HG03378 (cell line): ENCODE measurements around the gene MMP24.

Experiments used
- ATAC-seq: cut with Tn5 transposase; IDR thresholded peaks from one replicate; pipeline ENCODE4 v1.9.1; 2021; ENCODE audit warnings: mild to moderate bottlenecking, moderate library complexity; ENCODE audit not compliant: unreplicated experiment

MMP24 gene

DNA sequence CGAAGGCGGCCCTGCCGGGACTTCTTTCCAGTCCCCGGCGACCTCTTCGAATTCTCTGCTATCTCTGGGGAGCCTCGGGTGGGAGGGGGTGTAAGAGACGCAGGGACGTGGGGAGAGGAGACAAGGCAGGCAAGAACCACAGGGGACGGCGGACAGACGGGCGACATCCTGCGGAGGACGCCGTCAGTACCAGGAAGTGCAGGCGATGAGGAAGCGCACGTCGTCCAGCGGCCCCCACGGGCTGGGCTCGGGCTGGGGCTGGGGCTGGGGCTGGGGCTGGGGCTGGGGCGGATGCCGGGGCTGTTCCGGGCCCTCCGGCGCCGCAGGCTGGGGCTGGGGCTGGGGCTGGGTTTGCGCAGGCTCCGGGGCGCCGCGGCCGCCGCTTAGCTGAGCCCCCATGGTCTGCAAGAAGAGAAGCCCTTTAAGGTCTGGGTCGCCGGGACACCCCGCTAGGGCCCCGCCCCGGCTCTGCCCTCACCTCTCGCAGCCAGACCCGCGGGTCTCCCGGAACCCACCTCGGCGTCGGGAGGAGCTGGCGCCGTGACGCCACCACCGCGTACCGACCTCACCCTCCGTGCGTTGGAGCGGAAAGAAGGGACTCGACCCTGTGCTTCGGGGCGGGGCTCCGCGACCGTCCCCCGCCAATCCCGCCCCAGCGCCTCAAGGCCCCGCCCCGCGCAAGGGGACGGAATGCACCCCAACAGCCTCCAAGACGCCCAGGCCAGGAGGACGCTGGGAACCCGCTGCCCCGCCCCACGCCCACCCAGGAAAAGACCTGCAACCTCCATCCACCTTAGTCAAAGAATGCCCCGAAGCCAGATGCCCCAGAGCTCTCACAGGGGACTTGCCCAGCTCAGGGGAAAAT is 51.3 kb downstream of the MMP24 start, which contains the start of gene MMP24OS:
MMP24OS (minus strand) TSS at position 592 of the 865 bp plus-strand sequence; CDS start at position 399, 193 bp downstream.
- ATAC-seq: peak; percentile 55

DNA sequence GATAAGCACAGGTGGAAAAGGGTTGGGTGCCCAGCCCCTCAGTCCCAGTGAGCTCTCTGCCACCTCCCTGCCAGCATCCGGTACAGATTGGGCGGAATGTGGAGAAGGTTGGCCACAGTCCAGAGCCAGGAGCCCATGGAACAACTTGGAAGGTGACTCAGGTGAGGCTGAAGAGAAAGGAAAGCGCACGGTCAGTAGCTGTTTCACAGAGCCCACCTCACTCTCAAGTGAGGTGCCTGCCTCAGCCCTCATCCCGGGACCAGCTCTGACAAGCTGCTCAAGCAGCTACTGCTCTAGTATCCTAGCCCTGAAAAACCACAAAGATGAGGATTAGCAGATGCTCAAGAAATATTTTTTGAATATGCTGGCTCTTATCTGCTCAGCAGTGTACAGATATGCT is 52.5 kb downstream of the MMP24 start:
- ATAC-seq: no peak

DNA sequence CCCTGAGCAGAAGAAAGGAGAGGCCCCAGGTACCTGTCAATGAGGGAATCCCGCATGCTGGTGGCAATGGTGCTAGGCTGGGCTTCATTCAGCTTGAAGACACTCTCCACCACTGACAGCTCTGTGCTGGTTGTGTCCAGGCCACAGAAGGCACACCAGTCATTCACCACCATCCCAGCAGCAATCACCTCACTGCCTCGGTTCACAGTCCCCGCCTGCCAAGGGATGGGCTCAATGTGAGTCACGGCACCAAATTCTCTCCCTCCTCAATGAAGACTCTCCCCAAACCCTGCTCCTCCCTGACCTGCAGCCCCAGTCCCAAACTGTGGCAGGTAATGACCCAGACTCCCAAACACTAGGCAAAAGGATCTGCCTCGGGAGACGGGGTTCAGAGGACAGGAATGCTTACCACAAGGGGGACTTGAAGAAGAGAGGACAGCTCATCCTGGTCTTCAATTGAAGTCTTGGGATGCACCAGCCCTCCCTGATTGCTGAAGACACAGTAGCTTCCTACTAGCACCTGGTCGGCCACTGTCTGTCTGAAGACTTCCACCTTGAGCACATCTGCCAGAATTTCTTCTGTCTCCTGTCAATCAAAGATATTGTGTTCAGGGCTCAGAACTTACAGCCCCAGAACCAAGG is 53.2 kb downstream of the MMP24 start:
- ATAC-seq: no peak

DNA sequence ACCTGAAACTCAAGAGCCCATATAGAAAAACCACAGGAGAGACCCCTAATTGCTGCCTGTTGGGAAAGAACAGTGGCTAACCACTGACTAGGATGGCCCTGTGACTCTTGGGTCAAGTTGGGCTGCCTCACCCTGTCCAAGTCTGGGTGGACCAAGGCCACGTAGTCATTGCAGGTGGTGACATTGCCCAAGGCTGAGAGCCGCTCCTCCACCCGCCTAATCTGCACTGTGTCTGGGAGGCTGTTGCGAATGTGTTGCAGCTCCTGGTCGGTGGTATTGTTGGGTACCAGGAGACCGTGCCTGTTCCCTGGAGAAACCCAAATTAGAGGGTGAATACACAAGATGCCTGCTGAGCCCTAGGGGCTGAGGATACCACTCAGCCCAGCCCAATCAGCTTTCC is 54.0 kb downstream of the MMP24 start:
- no peak for ATAC-seq

DNA sequence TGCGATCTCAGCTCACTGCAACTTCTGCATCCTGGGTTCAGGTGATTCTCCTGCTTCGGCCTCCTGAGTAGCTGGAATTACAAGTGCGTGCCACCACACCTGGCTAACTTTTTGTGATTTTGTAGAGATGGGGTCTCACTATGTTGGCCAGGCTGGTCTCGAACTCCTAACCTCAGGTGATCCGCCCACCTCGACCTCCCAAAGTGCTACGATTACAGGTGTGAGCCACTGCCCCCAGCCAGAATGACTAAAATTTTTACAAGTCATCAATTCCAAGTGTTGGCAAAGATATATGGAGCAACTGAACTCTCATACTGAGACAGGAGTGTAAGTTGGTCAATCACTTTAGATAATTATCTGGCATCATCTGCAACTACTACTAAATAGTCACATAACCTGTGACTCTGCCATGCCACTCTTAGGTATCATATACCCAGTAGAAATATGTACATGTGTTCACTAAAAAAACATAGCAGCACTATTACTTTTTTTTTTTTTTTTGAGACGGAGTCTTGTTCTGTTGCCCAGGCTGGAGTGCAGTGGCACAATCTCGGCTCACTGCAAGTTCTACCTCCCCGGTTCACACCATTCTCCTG is 55.1 kb downstream of the MMP24 start:
- no peak for ATAC-seq

DNA sequence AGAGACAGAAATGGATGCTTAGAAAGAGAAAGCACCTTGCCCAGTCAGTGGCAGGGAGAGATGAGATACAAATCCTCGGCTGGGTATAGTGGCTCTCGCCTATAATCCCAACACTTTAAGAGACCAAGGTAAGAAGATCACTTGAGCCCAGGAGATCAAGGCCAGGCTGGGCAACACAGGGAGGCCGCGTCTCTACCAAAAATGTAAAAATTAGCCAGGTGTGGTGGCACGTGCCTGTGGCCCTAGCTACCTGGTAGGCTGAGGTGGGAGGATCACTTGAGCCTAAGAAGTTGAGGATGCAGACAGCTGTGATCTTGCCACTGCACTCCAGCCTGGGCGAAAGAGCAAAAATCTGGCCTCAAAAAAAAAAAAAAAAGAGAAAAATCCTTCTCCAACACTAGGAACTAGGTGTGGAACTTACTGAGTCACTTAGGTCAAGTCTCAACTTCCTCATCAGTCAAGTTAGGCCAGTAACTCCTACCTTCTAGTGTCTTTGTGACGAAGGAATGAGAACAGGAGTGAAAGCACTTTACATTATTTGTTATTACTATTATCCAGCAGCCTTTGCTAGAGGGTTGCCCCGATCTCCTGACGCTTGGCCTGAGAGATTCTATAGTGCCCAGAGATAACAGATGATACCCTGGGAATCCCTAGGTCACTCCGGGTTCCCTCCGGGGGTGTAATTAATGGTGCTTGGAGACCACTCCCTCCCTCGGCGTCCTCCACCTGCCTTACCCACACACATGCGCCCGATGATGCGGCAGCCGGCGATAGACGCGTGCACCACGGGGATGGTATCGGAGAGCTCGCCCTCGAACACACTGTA is 57.2 kb downstream of the MMP24 start:
- no peak for ATAC-seq

DNA sequence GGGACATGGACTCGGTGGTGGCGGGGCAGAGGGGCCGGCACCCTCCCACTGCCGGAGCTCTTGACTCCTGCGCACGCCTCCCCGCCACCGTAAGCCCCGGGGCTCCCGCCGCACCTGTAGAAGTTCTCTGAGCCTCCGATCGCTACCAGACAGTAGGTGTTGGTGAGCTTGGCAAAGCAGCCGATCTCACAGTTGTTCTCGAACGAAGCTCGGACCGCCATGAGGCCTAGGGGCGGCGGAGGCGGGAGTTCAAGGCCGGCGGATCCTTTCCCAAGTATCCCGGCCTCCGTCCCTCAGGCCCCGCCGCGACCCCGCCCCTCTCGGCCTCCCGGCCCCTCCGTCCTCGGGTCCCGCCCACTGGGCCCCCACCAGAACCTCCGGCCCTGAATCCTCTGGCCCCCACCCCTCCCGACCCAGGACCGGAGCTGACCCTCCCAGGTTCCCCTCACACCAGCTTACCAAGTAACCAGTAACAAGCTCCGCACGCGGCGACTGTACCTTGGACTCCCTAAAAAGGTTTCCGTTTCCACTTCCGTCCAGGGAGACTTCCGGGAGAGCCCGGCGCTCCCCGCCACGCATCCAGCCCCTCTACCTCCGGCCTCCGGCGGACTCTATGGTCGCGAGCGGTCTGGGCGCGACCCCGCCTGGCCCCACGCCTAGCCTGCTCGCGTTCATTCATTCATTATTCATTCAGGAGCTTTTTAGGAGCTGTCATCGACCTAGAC is 57.9 kb downstream of the MMP24 start, which contains the start of gene EIF6:
EIF6 (minus strand) TSS at position 506 of the 725 bp plus-strand sequence; CDS start at position 221, 285 bp downstream.
- no peak for ATAC-seq

DNA sequence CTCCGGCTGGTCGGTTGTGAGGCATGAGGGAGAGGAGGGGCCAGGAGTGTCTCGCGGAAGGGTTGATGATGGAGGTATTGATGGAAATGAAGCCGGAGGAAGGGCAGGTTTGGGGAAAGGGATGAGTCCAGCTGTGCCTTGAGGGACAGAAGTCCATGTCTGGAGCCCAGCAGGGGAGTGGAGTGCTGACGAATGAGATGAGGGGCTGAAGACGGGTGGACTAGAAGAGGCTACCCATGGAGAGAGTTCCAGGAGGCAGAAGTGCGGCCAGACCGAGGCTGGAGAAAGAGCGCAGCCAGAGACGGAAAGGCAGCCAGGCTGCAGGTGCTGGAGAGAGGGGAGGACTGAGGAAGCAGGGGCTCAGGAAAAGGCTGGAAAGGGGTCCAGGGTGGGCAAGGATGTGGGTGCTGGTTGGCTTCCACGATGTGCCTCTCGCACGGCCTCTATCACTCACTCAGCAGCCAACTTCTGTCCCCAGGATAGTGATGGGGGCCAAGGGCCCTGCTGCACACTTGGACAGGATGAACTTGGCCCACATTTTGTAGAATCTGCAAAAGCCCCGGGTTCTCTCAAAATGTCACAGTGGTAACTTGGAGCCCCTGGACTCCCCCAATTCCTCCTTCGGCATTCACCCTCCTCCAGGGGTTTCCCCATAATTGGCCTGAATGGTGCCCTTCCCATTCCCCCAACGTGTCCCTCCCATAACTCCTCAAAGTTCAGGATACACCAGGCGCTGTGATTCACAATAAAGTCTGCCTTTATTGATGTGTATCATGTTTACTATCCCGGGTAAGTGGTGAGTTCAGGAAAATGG is 58.7 kb downstream of the MMP24 start:
- ATAC-seq: no peak

DNA sequence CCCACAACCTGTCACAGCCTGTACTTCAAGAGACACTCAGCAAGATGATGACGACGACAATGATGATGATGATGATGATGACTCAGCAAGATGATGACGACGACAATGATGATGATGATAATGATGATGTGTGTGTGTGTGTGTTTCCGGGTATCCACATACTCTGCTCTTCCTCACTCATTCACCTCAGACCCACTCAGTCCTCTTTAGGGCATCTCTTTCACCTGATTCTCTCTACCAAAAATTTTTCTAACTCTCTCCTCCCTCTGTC is 59.3 kb downstream of the MMP24 start:
- no peak for ATAC-seq

DNA sequence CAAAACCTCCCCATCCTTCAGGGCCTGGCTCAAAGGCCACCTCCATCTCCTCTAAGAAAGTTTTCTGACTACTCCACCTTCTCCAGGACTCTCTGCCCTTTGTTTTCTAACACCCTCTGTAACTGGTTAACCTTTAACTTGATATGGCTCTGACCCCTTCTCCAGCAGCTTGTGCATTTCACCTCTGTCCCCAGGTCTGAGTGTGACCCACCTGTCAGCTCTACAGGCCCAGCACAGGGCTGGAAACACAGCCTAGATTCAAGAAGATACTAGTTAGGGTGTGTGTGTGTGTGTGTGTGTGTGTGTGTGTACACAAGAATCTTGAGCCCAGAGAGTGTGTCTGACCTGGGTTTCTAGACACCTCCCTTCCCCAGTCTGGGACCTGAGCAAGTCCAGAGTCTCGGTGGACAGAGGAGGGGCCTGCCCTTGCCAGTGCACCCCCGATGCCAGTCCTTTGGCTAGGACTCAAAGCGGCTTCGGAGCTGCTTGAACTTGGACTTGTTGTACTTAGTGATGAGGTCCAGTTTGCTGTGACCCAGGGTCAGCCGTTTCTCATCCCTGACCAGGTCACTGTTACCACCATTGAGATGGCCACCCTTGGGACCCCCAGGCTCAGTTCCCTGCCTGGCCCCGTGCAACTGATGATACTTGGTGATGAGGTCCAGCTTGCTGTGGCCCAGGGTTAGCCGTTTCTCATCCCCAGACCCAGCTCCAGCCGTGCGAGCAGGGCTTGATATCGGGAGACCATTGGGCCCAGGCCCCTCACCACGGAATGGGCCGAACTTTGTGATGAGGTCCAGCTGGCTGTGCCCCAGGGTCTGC is 59.8 kb downstream of the MMP24 start:
- ATAC-seq: no peak

DNA sequence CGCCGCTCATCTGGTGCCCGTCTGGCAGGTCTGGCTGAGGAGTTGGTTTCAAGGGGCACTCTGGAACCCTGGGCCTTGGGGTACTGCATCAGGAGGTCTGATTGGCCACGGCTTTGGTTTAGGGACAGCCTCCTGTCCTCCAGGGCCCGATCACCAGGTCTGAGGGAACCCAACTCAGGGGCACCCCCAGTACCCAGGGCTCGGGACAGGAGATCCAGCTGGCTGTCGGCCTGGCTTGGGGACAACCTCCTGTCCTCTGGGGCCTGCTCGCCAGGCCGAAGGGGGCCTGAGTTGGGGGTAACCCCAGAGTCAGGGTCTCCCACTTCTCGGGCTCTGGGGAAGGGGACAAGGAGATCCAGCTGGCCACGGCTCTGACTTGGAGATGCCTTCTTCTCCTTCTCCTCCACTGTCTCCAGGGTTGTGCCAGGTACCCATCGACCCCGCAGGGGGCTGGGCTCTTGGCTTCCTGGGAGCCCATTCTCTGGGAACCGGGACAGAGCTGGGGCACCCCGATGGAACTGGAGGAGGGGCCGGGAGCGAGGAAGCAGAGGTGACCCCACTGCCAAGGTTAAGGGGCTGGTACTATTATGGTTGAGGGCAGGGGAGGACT is 60.5 kb downstream of the MMP24 start:
- ATAC-seq: no peak

DNA sequence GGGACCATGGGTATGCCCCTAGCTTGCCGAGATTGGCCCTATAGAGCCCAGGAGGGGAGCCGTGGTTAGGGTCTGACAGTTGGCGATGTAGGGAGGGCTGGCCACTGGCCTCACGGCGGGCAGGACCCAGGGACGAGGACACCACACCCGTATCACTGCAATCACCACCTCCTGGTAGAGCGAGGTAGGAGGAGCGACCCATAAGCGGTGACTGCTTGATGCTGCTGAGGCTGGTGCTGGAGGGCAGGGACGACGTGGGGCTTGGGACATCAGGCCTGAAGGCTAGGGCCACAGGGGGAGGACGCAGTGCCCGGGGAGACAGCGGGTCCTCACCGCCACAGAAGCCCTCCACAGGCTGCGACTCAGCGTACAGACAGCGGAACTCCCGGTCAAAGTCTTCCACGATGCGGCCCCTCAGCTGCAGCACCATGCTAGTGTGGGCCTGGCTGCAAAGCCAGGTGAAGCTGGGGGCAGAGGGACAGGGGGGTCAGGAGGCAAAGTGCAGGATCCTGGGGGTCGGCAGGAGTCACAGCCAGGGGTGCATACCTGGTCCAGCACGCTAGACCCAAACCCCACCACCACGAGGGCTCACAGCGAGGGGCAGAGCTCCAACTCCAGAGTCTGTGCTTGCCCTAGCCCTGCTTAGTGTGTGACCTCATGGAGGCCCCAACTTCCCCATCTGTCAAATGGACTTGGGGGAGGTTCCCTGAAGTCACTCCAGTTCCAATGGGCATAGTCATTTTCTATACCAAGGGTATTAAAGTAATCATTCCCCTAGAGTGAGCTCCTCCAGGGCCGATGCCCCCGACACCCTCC is 61.2 kb downstream of the MMP24 start:
- no peak for ATAC-seq

DNA sequence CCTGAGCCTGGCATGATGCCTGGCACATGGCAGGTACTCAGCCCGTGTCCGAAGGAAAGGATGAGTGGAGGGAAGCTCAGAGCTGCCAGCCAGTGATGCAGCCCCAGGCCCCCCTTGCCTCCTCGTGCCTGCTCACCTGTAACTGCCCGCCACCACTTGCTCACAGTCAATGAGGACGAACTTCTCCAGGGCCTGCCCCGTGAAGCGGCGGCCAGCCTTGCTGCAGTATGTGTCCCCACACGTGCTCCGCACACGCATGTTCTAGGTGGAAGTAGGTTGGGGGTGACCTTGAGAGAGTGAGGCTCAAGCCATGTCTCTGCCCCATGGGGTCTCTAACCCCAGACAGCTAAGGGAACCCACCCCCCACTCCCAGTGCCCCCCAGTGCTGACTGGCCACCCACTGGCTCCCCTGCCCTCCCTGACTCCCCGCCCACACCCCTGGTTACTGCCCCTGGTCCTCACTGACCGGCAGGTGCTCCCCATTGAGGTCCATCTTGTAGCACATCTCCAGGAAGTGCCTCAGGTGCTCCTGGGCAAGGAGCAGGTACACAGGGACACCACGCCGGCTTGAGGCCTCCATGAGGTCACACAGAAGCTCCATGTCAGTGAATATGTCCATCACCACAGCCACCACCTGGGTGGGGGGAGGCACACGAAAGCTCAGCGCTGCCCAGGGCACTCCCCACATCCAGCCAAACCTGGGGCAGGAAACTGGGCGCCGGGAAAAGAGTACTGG is 62.0 kb downstream of the MMP24 start:
- no peak for ATAC-seq

DNA sequence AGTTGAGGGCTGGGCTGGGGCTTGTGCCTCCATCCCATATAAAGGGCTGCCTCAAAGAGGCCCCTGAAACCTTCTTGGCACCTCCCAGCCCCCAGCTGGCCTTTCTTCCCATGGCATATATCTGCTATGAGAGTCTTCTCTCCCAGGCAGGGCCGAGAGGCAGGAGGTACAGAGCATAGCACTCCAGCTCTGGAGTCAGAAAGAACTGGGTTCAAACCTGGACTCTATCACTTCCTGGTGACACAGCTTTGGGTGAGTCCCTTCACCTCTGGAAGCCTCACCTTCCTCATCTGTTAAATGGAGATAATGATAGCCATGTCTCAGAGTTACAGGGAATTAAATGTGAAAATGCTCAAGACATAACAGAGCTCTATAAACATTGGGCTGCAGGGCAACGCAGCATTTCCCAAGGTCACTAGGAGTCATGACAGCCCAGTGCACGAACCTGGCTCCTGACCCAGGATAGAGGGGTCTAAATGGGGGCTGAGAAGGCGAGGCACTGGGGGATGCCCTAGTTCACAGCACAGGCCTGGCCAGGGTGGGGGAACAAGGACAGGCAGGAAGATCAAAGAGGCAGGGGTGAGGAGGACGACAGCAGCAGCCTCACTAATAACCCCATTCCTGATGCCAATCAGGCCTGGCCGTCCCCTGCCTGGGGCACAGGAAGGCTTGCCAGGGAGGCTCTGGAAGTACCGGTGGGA is 63.8 kb downstream of the MMP24 start:
- ATAC-seq: no peak

DNA sequence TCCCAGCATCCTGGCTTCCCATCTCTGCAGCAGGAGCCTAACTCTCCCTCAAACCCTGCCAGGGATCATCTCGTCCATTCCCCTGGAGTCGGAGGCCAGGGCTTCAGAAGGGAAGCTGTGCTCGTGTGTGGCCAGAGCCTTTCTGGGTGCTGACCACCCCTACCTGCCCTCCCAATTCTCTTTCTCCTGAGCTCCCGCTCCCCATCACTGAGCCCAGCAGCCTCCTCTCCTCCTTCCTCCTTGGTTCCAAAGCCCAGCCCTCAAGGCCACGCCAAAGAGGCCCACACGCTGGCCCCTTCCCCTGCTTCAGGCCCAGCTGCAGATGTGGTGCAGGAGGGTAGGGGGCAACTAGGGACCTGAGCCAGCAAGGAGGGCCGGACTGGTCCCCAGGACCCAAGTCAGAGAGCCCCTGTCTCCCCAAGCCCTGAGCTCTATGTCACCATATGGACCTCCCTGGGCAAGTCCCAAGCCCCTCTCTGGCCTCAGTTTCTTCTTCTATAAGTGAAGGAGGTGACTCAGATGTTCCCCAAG is 64.5 kb downstream of the MMP24 start:
- no peak for ATAC-seq
